Kidney epithelial cell (primary cell): ENCODE data around the gene AFF3. TPM values are rescaled to one million over a fixed set of nuclear protein-coding genes. Genes with fewer than 3 reads are reported as not detected.

Source experiments
- DNase-seq: peaks from one replicate; pipeline ENCODE4 v3.0.0-alpha.2; 2010; ENCODE audit warnings: low read depth
- H3K27me3 ChIP-seq: 2 replicates; pipeline ENCODE4 v1.6.0; 2011; ENCODE audit warnings: low read length; ENCODE audit not compliant: control insufficient read depth, insufficient read depth
- H3K36me3 ChIP-seq: 2 replicates; pipeline ENCODE4 v1.5.1; 2011; ENCODE audit warnings: low read length; ENCODE audit not compliant: control insufficient read depth, insufficient read depth
- H3K4me3 ChIP-seq: 2 replicates; pipeline ENCODE4 v1.5.1; 2011; ENCODE audit warnings: low read depth, mild to moderate bottlenecking, control low read depth, low read length
- CTCF ChIP-seq: IDR thresholded peaks from 2 replicates; pipeline ENCODE4 v1.5.1; 2011; ENCODE audit warnings: mild to moderate bottlenecking, moderate library complexity, low read length, control low read depth, inconsistent platforms; ENCODE audit not compliant: insufficient read depth, poor library complexity, severe bottlenecking
- total RNA-seq: library from RNA; depleted of rRNA; stranded (reverse); fragments of >200 nt; gene quantifications from 2 replicates; pipeline ENCODE4 v1.2.3, GENCODE V29; 2015

The AFF3 gene
- total RNA-seq, 1 donor from 2014 or later = 13.9 TPM

DNA sequence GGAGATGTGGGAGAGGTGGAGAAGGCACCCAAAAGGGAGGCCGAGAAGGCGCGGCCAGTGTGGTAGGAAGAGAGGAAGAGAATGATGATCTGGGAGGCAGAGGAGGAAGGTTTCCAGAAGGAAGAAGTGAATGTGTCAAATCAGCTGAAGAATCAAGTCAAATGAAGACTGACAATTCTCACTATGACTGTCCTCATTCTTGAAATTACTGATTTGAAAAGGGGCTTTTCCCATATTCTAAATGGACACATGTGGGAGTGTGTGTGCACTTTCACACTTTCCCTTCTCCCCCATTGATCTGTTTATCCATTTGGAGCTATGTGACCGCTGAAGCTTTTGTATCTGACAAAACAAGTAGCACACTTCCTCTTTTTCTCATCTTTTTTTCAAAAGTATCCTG is 6.1 kb downstream of the AFF3 start:
- no peak for DNase-seq
- H3K27me3 ChIP-seq = no peaks in the 10 kb centered on the region
- TF ChIP-seq CTCF = no peak
- H3K36me3 ChIP-seq = no peaks in the 10 kb centered on the region
- H3K4me3 ChIP-seq = no peak overlapping the region

- no peak for DNase-seq
- no peak for TF ChIP-seq CTCF
- no peak overlapping the region for H3K4me3 ChIP-seq
- H3K27me3 ChIP-seq = no peaks in the 10 kb centered on the region
- no peaks in the 10 kb centered on the region for H3K36me3 ChIP-seq
Observed at GRCh38 chr2:100135415-100135814, 7.0 kb downstream of the AFF3 start.

- no peaks in the 10 kb centered on the region for H3K36me3 ChIP-seq
- H3K27me3 ChIP-seq = no peaks in the 10 kb centered on the region
- H3K4me3 ChIP-seq = no peak overlapping the region
- no peak for DNase-seq
- TF ChIP-seq CTCF = no peak
Observed at GRCh38 chr2:100130595-100131391, 11.6 kb downstream of the AFF3 start.

GRCh38 chr2:100126897-100127401 is 15.4 kb downstream of the AFF3 start:
- no peak for TF ChIP-seq CTCF

DNA sequence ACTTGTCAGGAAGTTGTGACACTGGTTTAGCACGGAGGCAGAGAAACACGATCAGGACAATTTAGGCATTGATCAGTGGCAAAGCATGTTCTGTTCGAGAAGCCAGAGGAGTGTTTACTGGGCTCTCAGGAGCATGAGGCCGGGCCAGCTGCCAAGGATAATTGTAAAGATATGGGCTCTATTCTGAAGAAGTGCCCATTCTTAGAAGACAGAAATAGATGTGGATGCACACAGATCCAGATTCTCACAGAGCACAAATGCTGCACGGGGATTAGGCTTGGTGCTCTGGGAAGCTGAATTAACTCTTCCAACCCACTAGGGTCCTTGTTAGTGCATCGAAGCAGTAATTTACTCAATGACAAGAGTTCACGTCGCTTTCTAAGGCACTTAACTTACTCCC is 16.2 kb downstream of the AFF3 start:
- Histone ChIP-seq H3K36me3 (no peaks in the 10 kb centered on the region), H3K27me3 (no peaks in the 10 kb centered on the region), H3K4me3 (no peak overlapping the region)
- DNase-seq = no peak
- TF ChIP-seq CTCF = no peak

More at GRCh38 chr2:100126897-100127401, 15.4 kb downstream of the AFF3 start:
- H3K36me3 ChIP-seq = no peaks in the 10 kb centered on the region
- no peak overlapping the region for H3K4me3 ChIP-seq
- DNase-seq = no peak
- no peaks in the 10 kb centered on the region for H3K27me3 ChIP-seq
